ENCODE measurements around the gene GBF1.

Gene GBF1

DNA sequence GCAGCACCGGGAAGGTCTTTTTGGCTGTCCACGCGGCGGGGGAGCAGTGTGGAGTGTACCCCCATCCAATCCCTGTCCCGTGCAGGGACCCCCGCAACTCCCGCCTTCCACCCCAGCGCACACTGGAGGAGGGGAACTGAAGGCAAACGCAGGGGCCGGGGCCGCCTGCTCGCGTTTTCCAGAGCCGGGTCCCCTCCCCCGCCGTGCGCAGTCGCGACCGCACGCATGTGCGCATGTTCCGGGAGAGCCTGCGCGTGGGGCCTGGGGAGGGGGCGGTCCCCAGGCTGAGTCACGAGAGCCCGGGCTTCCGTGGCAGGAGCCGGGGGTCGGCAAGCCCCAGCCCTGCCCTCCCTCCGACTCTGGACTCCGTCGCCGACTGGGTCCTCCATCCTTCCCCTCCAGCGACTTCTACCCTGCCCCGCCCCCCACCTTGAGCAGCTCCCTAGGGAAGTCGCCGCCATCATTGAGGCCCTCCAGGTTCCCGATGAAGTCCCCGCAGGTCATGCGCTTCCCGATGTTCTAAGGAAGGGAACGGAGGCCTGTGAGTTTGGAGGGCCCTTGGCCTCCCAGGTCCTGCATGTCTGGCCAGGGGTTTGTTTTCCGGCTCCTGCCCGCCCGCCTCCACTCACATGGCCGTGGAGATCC lies 165.2 kb downstream of the GBF1 start:
- no peak for DNase-seq

DNA sequence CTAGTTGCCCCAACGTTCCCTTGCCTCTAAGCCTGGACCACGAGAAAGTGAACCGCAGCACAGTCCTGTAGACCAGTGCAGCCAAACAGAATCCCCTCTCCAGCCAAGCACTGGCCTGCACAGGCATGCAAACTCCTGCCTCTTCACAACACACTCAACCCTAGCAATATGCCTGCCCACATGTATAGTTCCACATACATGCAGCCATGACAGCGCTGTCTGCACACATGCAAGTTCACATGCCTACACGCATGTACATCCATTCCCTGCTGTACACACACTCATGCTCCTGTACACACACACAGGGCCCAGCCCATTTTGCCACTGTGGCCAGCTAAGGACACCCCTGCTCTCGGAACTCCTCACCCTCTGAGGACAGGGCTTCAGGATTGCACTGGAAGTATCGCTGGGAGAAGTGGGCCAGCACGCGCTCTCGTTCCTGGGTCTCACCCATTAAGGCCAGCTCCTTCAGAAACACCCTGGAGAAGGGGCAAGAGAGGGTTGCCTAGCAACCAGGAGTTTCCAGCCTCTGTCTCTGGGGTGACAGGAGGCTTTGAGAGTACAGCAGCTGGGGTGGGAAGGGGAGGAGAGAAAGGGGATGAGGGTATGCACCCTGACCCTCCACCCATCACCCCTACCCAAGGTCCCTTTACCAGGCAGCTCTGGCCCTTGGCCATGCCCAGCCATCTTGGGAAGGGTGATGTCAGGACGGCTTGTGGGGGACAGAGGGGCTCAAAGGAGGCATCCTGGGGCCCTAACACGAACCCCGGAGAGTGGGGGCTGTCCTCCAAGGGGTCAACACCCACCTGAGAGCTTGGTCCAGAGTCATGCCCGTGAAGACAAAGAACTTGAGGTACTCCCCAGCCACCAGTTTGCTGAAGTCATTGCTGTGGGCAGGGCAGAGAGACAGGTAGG lies 166.3 kb downstream of the GBF1 start:
- no peak for DNase-seq

DNA sequence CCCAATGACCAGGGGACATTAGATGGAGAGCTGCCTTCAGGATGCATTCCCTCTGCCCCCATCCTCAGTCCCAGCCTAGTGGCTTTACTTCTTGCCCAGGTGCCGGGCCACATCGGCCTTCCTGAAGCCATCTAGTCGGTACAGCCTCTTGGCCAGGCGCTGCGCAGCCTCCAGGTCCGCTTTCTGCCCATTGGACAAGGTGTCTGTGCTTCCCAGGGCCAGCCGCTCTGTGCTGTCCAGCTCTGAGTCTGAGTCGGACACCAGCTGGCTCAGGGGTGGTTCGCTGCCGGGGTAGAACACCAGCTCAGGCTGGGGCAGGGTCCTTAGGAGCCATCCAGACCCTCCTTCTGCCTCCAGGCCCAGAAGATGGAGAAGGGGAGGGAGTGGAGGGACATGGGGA lies 167.0 kb downstream of the GBF1 start:
- DNase-seq = no peak

DNA sequence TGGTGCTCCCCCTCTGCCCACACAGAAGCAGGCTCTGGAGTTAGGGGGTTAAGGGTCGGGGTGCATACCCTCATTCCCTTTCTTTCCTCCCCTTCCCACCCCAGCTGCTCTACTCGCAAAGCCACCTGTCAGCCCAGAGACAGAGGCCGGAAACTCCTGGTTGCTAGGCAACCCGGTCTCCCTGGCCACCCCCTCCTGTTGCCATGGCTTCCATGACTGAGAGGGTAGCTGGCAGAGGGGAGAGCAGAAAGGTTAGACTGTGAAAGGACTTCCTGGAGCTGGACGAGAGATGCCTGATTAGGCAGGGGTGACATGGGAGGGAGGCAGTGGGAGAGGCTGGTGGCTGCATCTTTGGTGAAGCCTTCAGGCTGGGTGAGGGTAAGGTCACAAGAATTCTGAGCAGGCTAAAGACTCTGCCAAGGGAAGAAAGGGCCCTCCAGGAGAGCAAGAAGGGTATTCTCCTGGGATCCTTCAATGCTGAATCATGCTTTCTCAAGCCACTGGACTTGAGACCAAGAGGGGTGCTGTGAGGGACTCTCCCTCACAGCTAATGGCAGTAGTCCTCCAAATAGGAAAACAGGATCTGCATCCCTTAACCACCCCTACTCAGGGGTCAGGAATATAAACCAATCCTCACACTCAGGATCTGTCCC lies 167.8 kb downstream of the GBF1 start:
- no peak for DNase-seq

DNA sequence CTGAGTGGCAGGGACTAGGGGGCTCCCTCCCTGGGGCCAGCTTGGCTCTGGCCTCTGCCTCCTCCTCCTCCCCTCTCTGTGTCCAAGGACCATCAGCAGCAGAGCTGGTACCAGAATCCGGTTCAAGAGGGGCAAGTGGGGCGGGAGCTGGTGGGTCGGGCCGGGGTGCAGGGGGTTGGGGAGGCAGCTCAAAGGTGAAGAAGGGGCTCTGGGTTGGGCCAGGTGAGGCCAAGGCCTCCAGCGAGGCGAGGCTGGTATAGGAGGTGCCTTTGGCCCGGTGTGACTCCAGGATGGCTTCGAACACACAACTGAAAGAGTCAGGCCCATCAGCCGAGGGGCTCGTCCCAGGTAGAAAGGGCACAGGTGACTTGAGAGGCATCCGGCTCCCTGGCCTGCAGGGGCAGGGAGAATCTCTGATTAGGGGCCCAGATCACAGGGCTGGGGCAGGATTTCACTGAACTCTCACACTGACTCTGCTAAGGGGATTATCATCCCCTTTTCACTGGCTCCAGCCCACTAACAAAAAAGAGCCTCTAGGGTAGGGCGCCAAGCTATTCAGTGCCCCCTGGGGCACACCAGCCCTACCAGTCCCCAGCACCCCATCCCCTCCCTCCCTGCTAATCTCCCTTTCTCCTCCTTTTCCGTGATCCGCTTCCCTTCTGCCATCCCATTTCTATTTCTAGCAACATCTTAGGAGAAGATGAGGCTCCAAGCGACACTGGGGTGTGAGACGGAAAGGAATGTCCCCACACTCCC lies 168.7 kb downstream of the GBF1 start:
- no peak for DNase-seq

DNA sequence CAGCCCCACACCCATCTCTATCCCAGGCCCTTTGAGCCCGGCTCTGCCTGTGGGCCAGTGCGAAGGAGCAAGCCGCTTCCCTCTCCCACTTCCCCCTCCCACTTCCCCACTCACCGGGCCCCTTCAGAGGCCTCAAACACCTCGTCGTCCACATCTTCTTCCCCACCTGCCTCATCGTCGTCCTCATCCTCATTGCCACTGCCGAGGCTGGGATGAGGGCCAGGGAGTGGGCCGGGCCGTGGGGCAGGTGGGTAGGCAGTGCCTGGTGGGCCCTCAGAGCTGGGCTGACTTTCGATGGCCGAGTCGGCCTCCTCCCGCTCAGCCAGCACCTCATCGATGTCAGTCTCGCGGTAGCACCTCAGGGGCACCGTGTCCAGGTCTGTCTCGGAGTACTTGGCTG lies 169.4 kb downstream of the GBF1 start:
- no peak for DNase-seq

DNA sequence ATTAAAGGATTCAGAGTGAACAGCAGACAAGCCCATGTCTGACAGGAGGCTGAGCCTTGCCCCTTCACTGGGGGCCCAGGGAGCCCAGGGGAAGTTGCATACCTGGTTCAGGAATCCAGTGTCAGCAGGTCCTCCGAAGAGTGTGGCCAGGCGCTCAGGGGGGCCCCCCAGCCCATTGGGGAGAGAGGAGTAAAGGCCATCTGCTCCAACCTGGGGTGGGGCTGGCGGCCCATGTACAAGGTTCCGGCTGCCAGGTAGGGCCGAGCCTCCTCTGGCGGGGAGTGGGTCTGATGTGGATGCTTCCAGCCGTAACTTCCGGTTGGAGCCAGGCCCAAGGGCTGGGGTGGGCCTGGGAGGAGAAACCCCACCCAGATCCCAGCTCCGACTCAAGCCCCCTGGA lies 171.0 kb downstream of the GBF1 start:
- DNase-seq = no peak

DNA sequence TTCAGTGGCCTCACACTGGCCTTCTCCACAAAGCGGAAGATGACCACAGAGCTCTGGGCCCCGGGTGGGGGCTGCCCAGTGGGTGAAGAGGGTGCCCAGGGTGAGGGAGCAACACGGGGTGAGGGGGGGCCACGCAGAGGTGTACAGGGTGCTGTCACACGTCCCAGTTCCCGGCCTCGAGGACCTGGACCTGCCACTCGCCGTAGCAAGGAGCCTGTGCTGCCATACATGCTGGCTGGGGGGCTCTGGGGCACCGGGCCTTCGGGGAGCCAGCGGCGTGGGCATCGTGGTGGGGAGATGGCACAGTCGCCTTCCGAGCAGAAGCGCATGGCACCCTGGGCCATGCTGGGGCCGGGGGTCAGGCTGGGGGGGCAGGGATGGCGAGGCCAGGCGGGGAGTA lies 171.4 kb downstream of the GBF1 start:
- no peak for DNase-seq

DNA sequence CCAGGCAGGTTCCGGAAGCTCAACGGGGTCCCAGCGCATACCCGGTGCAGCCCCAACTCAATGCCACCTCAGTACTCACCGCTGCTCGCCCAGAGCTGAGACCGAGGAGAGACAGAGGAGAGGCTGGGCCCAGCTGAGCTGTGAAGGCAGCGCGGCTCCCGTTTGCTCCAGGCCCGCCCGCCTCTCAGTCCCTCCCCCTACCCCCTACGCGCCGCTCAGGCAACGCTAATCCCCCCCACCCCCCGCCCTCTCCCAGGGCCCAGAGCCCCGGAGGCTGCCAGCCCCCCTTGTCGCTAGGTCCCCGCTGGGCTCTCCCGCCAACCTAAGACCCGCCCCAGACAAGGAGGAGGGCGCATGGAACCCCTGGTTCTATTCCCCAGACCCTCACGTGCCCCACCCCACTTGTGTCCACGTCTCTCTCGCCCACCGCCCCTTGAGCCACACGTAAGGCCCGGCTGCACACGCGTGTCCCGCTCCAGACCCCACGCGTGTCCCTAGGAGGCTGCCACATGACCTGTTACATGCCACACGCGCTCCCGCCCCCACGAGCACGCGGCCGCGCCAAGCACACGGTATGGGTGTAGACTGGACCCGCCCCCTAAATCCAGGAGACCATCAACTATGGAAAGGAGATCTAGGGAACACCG lies 173.4 kb downstream of the GBF1 start, which contains the start of gene PSD:
TSS of gene PSD (minus strand) at position 164 of the 647 bp plus-strand sequence. CDS start 1,747 bp downstream, outside the sequence.
- no peak for DNase-seq

DNA sequence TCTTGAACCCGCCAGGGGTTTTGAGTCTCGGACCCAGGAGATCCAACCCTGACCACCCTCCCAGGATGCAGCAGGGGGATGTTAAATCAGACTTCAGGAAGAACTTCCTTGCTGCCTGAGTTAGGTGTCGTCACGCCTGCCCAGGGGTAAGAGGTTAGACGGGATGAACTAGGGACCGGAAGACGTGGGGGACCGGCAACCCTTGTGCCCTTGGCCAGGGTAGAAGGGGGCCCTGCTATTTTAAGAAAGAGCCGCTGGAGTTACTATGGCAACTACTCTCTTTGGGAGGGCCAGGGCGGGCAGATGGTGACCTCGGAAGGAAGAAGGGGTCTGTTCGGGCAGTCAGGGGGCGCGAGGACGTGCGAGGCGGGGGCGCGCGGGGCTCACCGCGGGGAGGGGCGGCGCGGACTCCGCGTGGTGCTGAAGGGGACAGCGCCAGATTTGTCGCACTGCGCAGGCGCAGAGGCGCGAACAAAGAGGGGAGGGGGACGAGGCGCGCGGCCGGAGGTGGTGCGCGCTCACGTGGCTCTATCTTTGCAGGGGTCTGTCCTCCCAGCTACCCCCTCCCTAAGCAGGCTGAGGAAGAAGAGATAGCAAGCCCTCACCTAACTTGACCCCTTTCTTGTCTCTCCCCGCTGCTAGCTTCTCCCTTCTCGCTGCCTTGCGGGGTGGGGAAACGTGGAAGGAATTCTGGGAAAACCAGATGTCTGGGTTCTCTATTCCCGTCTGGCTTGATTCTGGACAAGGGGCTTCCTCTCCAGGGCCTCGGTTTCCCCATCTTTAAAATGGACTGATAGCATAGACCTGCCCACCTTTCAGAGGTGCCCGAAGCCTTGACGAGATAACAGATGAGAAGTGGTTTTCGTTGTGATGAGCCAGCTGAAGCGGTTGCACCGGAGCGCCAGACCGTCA lies 174.2 kb downstream of the GBF1 start:
- no peak for DNase-seq

DNA sequence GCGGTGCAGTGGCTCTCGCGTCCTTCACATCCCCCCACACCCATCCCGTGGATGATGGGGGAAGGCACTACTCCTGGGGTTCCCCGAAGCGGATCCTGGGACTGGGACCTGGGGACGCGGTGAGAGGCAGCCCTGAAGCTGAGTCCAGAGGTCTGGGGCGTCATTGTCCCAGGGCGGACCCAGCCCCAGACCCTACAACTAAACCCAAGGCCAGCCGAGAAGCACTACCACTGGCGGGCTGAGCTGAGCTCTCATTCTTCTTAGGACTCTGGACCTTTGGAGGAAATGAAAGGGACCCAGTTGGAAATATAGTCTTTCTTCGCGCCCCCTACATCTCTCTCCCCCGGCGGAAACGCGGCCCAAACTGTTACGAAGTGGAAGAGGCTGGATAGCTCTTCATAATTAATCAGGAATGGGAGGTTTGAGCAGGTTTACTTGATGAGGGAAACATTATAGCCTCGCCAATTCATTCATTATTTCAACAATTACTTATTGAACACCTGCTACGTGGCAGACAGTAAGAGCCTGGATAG lies 174.9 kb downstream of the GBF1 start:
- no peak for DNase-seq

DNA sequence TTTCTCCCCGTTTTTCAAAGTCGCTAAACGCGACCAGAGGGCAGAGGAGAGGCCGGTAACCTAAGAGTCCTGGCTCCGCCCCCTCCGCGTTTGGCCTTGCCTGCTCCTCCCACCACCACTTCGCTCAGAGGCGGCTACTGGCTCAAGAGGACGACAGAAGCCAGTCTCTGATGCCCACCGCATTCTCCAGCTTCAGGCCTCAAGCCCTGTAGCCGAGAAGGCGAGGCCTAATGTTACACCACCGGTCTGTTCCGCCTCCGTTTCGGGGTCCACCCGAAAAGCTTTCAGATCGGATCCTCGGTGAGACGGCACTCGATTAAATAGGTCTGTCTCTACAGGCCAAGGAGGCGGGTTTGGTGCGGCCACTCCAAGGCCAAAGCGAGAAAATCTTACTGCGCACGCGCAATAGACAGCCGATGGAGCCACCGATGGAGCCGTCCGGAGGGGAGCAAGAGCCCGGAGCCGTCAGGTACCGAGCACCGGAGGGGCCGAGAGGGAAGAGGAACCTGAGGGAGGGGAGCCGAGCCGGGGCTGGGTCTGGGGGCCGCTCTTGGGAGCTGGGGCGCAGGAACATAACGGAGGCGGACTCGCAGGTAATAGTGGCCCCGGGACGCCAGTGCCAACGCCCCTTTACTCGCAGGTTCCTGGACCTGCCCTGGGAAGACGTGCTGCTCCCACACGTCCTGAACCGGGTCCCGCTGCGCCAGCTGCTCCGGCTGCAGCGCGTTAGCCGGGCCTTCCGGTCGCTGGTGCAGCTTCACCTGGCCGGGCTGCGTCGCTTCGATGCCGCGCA lies 175.6 kb downstream of the GBF1 start, which contains the start of gene FBXL15:
TSS of gene FBXL15 (plus strand) at position 123 of the 793 bp plus-strand sequence. CDS start at position 417, 294 bp downstream.
- DNase-seq = peak; percentile 93

DNA sequence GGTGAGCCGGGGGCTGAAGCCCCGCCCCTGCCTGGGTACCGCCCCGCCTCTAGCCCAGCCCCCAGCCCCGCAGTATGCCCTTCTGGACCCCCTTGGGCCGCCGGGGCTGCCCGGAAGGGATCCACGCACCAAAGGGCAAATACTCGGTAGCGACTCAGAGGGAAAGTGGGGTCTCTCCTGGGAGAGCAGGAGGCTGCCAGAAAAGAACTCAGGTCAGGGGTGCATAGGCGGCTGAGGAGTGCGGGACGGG lies 176.1 kb downstream of the GBF1 start:
- DNase-seq = no peak

DNA sequence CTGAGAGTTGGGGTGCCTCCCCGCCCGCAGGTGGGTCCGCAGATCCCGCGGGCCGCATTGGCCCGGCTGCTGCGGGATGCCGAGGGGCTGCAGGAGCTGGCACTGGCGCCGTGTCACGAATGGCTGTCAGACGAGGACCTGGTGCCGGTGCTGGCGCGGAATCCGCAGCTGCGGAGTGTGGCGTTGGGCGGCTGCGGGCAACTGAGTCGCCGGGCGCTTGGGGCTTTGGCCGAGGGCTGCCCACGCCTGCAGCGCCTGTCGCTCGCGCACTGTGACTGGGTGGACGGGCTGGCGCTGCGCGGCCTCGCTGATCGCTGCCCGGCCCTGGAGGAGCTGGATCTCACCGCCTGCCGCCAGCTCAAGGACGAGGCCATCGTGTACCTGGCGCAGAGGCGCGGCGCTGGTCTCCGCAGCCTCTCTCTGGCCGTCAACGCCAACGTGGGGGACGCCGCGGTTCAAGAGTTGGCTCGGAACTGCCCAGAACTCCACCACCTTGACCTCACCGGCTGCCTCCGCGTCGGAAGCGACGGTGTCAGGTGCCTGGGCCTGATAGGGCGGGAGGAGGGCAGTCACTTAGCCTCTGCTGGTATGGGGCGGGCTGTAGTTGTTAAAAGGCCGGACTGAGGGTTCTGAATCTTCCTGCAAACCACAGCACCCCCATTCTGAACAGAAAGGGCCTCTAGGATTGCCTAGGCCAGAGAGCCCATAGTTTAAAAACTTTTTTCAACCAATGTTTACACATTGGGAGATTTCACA lies 176.6 kb downstream of the GBF1 start:
- DNase-seq = no peak

DNA sequence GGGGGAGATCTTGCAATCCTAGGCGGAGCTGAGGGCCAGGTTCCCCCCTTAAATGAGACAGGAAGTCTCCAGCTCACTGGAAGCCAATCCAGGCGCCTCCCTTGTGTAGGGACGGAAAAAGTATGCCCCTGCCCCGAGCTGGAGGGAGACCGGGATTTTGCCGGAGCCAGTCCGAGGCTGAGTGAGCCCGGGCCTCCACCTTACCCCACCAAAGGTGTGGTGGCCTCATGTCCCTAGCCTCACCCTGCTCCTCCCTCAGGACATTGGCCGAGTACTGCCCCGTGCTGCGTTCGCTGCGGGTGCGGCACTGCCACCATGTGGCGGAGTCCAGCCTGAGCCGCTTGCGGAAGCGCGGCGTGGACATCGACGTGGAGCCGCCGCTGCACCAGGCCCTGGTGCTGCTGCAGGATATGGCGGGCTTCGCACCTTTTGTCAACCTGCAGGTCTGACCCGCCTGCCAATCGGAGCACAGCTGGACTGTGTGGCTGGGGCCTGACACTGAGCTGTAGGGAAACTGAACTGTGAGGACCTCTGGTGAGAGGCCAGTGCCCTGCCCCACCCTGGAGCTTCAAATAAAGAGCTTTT lies 177.3 kb downstream of the GBF1 start:
- DNase-seq = no peak

DNA sequence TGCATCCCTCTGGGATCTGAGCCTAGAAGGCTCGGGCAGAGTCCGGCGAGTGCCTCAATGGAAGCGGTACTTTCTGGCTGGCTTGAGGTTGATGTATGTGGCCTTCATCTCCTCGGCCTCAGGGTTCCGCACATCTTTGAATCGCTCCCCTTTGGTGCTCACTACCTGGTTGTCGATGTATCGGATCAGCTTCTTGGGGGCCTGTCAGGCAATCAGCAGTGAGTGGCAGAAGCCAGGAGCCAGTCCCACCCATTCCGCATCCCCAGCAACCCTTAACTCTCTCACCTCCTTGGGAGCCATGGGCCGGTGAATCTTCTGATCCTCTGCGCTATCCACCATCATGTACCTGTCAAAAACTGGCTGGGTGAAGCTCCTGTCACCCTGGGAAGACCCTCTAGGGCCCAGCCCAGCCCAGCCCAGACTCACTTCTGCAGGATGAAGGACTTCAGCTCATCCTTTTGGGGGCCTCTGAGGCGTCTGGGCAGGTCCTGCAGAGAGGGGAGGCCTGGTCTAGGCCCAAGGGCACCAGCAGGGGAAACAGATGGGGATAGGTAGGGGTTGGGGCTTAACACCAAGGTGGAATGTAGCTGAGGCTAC lies 178.1 kb downstream of the GBF1 start:
- no peak for DNase-seq

DNA sequence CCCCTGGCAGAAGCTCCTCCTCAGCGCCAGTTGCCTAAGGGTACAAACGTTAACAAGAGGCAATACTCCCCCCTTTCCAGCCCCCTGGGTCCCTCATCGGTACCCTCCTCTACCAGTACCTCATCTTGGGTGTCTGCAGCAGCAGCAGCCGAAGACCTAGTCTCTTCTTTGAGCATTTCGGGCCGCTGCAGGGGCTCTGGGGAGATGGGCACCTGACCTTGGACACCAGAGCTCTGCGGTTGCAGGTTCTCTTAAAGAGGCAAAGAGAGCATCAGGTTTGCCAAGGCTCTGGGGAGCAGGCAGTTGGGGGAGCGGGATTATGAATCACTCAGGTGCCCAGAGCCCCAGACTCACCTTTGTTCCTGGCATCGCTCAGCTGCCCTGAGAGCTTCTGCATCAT lies 178.8 kb downstream of the GBF1 start:
- no peak for DNase-seq

DNA sequence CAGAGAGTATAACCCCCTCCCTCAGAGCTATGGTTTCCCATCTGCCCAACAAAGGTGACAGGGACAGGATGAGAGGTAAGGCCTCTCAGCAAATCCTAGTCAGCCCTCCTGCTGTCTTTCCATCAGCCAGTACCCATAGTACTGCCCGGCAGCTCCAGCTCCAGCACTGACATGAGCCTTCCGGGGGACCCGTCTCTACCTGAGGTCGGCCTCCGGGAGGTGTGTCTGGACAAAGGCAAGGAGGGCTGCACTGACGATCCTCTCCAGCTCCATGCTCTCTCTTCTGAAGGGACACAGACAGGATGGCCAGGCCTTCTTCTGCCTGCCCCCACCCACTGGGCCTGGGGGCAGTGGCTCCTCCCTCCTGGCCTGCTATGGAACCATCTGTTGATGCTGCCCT lies 179.6 kb downstream of the GBF1 start:
- no peak for DNase-seq

DNA sequence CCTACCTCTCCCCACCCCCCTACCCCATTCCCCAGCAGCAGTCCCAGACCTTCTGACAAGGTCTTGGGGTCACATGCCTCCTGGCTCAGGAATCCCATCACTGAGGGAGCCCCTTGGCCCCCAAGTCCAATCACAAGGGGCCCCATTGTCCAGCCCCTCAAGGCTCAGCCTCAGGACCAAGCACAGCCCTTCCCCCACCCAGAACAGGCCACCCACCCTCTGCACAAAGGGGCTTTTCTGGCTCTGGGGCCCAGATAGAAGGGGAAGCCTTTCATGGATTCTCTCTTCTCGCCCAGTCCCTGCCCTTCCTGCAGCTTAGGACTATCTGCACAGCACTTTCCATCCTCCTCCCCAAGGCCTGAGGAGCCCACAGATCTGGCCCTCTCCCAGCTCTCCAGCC lies 180.1 kb downstream of the GBF1 start:
- DNase-seq = no peak
